Uterus (tissue), 2 donors: ENCODE results near the gene CPED1.

Experiments
- CTCF ChIP-seq, 4 experiments: fragments of 200-600 bp in 2 of 4; fragments of 450-650 bp in 2 of 4; sonication (generic) in 2 of 4; IDR thresholded peaks; one replicate each; pipeline ENCODE4 v1.5.1; 2016 to 2019; ENCODE audit warnings: antibody characterized with exemption in 4 of 4, mild to moderate bottlenecking in 2 of 4, moderate library complexity in 1 of 4
- POLR2A ChIP-seq, 2 donors: fragments of 450-650 bp; IDR thresholded peaks; one replicate each; pipeline ENCODE4 v1.6.1; 2016; ENCODE audit warnings: antibody characterized with exemption in 2 of 2, mild to moderate bottlenecking in 1 of 2, moderate library complexity in 1 of 2

GRCh38 chr7:121175826-121176225, 187.3 kb downstream of the CPED1 start:
- TF ChIP-seq CTCF (IDR thresholded peaks at IDR 0.05), result no peak
- TF ChIP-seq POLR2A (IDR thresholded peaks at IDR 0.05), result no peak
